ENCODE results near the gene ZFHX2.

GRCh38 chr14:23569443-23570151 is 18.0 kb upstream of the ZFHX2 start:
- TF ChIP-seq CTCF (IDR thresholded peaks at IDR 0.05), result no peak
- no peak for TF ChIP-seq EZH2 (IDR thresholded peaks at IDR 0.05)

Data from neural progenitor cell (in vitro differentiated cells).